Stimulated activated CD8-positive, alpha-beta memory T cell treated with anti-CD3 and anti-CD28 coated beads, Interleukin-4, amount 100 ng/mL, for 1 hour (primary cell): ENCODE measurements around the gene SH3BP5L.
A peak's percentile ranks its signal among the peaks of the same experiment; 100 is the strongest.

Source experiments
- DNase-seq, 2 donors: peaks; one replicate each; pipeline ENCODE4 v3.0.0-alpha.2; 2020; ENCODE audit warnings: low read depth in 2 of 2, low spot score in 1 of 2

SH3BP5L gene

DNA sequence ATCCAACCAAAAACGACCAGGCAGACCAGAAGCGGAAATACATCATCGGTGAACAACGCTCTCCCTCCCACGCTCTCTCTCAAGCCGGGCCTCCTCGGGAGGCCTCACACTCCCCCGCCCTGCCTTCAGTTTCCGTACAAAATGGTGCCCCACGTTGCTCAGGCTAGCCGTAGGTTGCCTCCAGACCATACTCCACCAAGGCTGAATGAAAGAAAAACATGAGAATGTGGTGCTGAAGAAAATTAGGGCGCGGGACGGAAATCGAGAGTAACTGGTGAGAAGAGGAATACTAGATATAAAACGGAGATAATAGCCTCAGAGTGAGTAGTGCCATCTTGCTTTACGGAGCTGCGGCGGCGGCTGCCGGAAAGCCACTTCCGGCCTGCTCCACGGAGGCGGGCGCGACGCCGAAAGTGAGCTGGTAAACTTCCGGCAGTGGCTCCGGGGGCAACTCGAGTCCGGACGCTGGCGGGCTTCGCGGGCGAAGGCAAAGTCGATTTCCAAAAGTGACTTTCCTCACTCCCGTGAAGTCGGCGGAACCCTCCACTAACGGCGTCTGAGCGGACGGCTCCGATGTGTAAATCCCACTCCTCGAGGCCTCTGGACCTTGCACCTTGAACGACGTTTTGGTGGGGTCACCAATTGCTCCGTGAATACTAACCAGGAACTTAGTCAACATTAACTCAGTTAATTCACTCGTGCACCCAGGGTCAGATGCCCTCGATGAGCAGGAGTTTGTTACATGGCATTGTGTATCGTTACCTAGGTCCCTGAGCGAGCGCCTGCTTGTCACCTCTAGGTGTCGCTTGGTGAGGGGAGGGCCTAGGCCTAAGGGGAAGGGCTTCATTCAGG is at the start of gene SH3BP5L:
Gene SH3BP5L (minus strand): TSS at position 7 of the 852 bp plus-strand sequence. CDS start 980 bp downstream, outside the sequence.
- DNase-seq, result peak; percentile 70 to 77

DNA sequence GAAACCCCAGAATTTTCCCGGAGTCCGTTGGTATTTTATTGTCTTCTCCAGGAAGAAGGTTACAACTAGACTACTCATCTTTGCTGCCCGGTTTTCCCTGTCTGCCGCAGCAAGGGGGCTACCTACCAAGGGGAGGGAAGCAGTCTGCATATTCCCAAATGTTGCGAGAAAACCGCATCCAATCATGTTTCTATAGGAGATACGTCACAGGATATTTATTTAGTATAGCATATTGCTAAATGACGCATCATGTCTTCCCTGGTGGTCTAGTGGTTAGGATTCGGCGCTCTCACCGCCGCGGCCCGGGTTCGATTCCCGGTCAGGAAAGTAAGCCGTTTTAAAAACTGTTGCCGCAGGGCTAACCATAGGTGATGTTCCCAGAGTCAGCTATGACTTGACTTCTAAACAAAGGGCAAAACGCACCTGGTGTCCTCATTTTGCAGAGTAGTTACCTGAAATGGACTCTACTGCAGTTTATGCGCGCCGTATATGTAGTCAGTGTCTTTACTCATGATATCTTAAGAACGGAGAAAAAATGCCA is 48.3 kb upstream of the SH3BP5L start:
- peak; percentile 65 to 72 for DNase-seq

DNA sequence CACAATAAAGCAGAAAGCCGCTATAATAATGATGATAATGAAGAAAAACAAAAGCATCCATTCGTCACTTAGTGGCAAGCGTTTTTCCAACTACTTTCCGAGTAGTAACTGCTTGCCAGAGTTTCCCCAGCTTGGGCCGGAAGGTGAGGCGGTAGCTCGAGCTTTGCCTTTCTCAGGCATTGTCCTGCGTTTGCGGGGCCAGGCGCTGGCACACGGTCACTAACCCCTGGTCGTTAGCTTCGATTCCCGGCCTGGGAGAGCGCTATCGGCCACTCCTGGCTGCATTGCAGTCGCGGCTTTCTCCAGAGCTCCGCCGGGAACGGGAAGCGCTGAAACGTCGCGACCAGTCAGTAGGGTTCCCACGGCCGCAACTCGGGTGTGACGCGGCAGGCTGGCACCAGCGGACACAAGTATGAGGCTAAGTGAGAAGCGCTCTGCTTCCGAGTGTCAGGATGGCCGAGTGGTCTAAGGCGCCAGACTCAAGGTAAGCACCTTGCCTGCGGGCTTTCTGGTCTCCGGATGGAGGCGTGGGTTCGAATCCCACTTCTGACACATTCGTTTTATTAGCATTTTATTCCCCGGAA is 47.8 kb upstream of the SH3BP5L start:
- DNase-seq, result peak; percentile 90 to 91

DNA sequence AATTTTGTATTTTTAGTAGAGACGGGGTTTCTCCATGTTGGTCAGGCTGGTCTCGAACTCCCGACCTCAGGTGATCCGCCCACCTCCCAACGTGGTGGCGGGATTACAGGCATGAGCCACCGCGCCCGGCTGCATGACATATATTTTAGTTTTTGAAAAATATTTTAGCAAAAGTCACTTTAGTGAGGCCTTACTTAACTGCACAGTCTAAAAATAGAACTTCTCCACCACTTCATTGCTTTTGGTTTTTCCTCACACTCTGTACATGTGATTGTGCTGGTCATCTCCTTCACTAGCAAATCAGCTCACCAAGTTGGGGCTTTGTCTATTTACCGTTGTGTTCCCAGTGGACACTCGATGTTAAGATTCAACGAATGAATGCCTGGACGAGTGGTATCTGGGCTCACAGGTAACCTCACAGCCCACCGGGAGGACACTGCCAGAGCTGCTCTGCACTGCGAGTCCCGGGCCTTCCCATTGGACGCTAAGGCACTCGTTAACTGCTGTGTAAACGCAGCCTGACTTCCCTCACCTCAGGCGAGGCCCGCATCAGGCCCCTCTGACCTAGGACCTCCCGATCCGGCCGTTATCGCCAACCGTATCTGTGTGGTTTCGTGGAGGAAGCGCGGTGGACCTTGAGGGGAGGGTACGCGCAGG is 47.2 kb upstream of the SH3BP5L start:
- DNase-seq, result no peak

DNA sequence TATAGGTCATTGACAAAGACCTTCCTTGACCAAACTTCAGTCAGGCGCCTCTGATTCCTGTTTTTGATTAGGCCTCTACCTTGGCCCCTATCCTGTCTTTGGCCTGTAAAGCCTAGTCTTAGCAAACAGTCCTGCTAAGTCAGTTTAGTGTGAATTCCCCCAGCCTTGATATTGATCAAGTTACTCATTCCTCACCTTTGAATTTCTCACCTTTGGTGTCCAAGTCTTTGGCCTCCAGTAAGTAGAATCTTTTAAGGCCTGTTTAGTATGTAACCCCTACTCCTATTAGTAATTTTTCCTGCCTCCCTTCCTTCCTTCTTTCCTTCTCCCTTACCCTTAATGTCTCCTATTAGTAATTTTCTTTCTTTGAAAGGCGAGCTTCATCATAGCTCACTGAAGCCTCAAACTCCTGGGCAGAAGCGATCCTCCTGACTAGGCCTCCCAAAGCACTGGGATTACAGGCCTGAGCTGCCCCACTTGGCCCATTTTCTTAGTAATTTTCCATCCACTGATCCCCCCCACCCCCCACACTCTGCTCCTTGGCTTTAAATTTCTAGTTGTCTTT is 46.2 kb upstream of the SH3BP5L start:
- no peak for DNase-seq

DNA sequence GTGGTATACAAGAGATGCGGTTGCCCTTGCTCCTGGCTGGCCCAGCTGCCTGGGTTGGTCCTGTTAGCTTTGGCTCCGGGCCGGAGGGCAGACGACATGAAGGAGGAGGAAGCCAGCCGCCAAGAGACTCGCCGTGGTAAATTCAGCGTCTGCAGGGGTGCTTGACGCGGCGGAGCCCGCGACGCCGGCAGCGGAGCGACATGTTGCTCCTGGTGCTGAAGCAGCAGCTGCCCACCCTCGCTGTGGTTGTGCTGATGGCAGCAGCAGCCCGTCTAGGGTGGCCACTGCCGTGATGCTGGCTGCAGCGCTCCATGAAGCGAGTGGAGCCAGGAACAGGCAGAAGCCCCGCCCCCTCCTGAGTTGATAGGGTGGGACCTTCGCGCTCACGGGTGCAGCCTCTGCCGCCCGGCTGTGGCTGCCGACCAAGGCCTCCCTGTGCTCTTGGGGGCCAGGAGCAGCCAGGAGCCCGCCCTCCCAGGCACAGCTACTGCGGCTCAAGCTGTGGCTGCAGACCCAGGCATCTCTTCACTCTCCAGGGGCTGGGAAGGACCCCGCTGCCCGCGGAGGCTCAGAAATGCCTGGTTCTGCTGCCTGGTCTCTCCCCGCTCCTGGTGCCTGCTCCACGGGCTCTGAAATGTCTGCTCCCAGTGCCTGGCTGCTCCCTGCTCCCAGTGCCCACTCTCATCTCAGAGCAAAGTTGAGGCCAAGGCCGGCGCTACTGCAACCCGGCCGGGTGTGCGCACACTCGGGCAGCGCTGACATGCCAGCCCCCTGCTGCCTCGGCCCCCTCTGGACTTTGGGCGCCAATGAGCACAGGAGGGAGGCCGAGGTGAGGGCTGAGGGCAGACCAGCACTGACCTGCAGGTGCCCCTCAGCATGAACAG is 37.5 kb upstream of the SH3BP5L start:
- peak in 1 of 2 donors; percentile 58 for DNase-seq

DNA sequence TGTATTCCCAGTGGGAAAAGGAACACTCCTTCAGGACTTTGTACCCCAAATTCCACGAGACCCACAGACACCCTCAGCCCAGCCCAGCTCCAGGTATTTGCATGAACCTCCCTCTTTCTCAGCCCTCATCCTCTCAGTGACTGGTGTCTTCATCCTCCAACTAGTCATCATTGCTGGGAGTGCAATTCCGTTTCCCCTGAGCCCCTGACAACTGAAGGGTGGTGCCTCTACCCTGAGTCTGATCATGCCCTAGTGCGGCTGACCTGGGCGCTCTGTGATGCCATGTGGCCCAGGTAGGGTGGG is 36.9 kb upstream of the SH3BP5L start:
- DNase-seq, result no peak

DNA sequence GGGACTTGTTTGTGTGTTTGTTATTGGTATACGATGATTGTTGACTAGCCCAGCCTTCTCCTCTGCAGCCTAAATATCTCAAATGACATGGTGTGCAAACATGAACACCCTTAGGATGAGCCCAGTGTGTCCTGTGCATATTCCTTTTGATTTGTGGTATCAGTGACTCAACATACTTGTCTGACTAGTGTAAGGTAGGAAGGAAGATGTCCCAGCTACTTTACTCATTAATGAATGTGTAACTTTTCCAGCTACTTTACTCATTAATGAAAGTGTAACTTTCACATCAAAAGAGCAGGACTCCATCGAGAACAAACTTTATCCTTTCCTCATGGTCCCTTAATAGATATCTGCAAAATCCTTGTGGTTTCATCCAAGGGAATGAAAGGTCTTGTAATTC is 35.9 kb upstream of the SH3BP5L start:
- DNase-seq, result no peak

DNA sequence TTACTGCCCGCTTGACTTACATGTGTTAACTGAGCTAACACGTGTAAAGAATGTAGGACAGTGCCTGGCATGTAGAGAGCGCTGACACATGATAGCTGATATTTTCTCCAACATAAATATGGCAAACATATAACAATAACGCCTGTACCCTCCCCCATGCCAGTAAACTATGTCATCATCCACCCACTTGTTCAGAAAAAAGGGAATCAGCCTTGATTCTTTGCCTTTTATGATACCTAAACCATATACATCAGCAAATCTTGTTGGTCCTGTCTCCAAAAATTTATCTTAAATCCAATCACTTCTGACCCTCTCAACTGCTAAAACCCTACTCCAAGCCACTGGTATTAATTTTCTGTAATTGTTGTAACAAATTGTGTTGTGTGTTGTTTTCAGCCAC is 34.3 kb upstream of the SH3BP5L start:
- DNase-seq, result no peak

DNA sequence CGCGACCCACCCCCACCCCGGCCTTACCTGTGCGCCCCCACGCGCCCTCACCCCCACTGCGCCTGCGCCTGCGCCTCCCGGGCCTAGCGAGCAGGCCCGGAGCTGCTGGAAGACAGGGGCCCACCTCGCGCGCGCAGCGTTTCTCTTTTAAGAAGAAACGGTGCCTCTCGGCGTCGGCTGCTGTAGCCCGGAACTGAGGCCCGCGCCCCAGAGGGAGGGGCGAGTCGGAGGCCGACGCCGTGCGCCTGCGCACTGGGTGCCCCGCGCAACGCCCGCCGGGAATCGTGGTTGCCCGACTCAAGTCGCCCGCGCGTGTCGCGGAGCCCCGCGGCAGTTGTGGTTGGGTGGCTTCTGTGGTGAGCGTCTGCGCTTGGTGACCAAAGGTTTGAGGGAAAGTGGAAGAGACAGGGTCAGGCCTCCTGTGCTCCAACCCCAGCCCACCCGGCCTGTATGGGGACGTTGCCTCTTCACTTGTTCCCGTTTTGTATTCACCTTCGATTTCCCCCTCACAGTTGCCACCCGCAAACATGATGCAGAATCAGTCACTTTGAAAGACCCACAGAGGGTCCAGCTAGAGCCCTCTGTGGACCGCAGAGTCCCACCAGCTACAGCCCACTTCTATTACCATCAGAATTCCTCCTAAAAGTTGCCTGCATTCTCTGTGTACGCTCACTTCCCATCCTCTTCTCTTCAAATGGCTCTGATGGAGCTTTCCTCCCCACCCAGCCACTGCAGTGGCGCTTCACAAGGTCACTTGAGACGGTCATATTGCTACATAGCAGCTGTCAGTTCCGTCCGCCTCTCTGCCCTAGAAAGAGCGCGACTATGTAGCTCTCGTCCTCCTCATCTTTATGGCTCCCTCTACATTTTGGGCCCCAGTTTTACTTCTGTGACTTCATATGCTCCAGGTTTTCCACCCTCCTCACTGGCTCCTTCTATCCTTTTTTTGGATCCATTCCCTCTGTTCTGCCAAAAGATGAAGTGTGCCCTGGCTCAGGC is 33.5 kb upstream of the SH3BP5L start, which contains the start of gene ZNF692:
Gene ZNF692 (minus strand): TSS at position 195 of the 999 bp plus-strand sequence. CDS start 776 bp downstream, outside the sequence.
- DNase-seq, result peak; percentile 92 to 95

DNA sequence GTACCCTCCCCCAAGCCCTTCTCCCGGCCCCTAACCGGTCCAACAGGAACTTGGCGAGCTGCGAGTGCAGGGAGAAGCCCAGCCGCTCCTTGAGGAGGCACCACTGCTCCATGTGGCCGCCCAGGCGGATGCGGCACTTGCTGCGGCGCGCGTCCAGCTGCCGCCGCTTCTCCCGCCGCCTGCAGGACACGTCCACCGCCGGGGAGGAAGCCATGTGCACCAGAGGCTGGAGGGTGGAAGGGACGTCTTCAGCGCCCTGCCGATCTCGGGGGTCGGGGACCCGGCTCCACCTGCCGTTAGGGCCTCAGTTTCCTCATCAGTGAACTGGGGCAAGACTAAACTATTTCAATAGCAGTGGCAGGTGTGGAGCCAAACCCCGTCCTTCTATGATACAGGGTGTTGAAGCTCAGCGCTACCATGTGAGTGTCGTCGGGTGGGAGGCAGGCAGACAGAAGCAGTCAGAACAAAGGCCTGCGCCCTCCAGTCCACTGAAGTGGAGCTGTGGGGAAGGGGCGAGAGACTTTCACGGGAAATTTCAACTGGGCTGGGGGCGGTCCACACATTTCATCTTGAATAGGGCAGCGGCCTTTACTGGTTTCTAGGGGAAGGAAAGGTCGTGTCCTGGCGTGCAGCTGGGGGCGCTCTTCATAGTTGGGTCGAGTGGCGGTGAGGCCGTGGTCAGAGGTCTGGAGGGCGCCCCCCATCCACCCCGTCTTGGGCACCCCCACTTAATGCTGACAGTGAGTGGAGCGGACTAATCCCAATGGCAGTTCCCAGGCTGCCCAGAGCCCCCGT is 32.6 kb upstream of the SH3BP5L start:
- DNase-seq, result no peak

DNA sequence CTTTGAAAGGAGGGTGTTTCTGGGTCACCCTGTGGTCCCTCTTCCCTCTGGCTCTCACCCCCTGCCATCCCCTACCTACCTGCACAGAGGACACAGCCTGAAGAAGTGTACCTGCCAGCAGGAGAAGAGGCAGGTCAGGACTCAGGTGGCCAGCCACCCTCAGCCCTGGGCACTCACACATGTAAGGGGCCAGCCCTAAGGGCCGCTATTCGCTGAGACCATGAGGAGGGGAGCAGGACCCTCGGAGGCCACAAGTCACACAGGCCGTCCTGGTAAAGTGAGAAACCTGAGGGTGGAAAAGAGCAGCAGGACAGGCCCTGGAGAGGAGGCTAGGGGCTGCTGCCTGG is 32.0 kb upstream of the SH3BP5L start:
- DNase-seq, result no peak

DNA sequence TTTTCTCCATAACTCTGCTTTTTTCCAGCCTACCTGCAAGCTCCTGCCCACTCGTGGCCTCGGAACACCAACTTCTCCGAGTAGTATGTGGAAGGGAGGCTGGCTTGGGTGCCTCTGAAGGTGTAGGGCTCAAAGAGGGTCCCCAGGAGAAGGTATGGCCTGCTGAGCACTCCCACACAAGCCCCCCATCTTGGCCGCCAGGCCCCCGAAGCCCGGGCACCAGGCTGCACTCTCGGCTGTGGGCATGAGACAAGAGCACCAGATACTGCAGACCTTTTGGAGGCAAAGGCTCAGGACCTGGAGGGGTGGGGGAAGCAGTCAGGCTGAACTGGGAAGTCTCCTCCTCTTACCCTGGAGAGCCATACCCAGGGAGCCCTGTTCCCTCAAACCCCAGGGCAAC is 31.5 kb upstream of the SH3BP5L start:
- DNase-seq, result no peak

DNA sequence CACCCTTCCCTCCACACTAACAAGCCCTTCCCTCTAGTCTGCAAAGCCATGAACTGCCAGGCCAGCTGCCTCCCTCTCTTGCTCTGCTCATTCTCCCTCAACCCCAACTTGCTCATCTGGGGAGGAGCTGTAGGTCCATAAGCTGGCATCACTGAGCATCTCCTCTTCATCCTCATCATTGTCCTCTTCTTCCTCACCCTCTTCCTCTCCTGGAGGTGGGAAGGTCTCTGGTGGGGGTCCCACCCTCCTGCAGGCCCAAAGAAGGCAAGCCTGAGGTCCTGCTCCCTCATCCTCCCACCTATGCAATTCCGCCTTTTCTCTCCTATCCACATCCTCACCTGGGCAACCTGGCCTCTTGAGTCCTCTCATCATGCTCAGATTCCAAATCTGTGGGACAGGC is 30.5 kb upstream of the SH3BP5L start:
- DNase-seq, result no peak

DNA sequence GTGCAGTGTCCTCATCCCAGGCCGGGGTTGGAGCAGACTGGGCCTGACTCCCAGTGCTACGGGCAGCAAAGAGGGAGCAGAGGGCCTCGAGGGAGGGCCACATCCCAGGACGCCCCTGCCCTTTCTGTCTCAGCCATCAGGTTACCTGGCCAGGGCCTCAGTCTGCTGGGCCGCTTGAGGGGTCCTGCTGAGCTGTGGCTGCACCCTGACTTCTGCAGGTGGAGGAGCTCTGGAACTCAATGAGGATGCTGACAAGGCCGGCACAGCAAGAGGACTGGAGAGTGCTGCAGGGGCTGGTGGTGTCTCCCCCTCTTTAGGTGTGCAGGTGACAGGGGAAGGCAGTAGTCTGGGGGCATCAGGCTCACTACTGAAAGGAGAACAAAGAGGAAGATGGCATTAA is 29.9 kb upstream of the SH3BP5L start:
- DNase-seq, result no peak

DNA sequence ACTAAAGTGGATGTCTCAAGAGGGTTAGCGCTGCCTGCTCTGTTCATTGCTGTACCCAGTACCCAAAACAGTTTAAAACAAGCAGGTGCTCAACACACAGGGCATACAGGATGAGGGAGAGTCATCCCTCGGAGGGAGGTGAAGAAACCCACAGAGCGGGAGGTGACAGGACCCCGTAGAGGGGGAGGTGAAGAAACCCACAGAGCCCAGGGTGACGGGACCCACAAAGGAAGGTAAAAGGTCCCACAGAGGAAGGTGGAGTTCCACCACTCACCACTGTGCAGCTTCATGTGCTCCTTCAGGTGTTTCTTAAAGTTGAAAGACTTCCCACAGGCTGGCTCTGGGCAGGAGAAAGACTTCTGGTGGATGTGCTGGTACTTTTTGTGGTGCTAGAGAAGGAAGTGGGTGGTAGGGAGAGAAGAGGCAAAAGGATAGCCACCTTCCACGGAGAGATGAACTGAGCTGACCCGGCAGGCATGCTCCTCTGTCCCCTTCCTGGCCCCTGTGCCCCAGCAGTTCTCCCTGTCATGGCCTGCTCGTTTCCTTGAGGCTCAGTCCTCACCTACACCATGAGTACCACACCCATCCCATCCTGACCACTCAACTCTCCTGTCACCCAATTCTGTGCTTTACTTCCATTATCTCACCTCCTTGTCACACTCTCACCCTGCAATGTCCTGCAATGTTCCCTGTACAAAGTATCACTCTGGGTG is 28.1 kb upstream of the SH3BP5L start:
- no peak for DNase-seq

DNA sequence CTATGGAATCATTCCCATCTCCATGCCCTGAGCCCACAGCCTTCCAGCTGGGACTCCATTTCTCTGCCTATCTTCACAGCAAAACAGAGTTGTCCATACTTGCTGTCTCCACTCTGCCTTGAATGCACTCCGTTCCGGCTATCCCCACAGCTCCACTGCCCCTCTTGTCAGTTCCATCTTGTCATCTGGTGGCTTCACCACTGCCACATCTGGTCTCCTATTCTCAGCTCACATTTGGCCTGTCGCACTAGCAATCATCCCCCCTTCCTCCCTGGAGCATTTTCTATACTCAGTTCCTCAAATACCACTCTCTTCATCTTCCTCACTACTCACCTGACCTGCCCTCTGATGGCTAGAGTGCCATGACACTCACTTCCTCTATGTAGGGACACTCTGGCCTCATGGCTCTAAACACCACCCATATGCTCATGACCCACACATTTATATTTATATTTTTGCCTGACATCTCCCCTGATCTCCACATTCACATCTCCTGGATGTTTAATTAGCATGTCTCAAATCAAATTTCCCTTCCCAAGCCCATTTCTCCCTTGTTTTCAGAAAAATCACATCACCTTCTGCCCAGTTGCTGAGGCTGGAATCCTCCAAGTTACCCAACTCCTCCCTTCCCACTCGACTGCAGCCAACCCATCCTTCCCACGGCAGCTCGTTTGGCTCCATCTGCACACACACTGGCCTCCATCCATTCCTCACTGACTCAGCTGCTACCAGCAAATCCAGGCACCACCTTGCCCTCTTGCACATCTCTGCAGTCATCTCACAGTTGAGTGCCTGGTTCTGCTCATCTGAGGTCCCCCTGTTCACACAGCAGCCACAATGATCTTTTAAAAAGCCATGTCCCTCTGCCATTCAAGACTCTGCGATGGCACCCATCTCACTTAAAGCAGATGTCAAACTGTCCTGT is 27.0 kb upstream of the SH3BP5L start:
- no peak for DNase-seq
